Sciatic nerve (tissue), 2 donors: ENCODE data around the gene TRAF2. TPM values are rescaled to one million over a fixed set of nuclear protein-coding genes. Genes with fewer than 3 reads are reported as not detected.
A peak's percentile ranks its signal among the peaks of the same experiment; 100 is the strongest.

ENCODE experiments used
- ATAC-seq: fragments of 200-7000 bp; cut with Tn5 transposase; one replicate; pipeline ENCODE4 v1.9.1; 2020; ENCODE audit warnings: mild to moderate bottlenecking, moderate library complexity
- DNase-seq: peaks from one replicate; pipeline ENCODE4 v3.0.0-alpha.2; 2020; ENCODE audit warnings: low spot score
- intact Hi-C: fragments of 100-400 bp; cut with DNase I; formaldehyde crosslinking; loops from one replicate; pipeline ENCODE4 v1.14.2; 2022
- total RNA-seq: library from RNA; stranded (reverse); fragmentation: NEBNext Ultra II Directional; extraction: Animal tissue kit (Norgen Biotek cat#: 25700); gene quantifications from one replicate; pipeline ENCODE4 v1.2.1, GENCODE V29; 2021
- donor health status: DM: no; HTN: no; CAD: no.
- donor health status: DM: no; HTN: no; CAD: no.

TRAF2 gene
- total RNA-seq, 1 donor from 2014 or later, result 17.0 TPM

- ATAC-seq, result no peak
- intact Hi-C loops, result no loop called here
- no peak for DNase-seq
Observed at GRCh38 chr9:136952321-136952850, 66.1 kb downstream of the TRAF2 start.

- intact Hi-C loops, result no loop called here
- ATAC-seq (no peak), DNase-seq (no peak)
Observed at GRCh38 chr9:136952876-136953770, 66.8 kb downstream of the TRAF2 start.

GRCh38 chr9:136953771-136954269 is 67.5 kb downstream of the TRAF2 start:
- no peak for ATAC-seq
- intact Hi-C loops, result no loop called here
- DNase-seq, result no peak

- intact Hi-C loops, result no loop called here
- no peak for ATAC-seq
- DNase-seq, result no peak
Observed at GRCh38 chr9:136954270-136955083, 68.2 kb downstream of the TRAF2 start.

- no peak for DNase-seq
- no peak for ATAC-seq
- intact Hi-C loops, result no loop called here
Observed at GRCh38 chr9:136955202-136955942, 69.1 kb downstream of the TRAF2 start.

GRCh38 chr9:136955943-136956335 is 69.6 kb downstream of the TRAF2 start:
- ATAC-seq (no peak), DNase-seq (no peak)
- intact Hi-C loops, result no loop called here

GRCh38 chr9:136956604-136957003 is 70.3 kb downstream of the TRAF2 start:
- ATAC-seq (no peak), DNase-seq (no peak)
- intact Hi-C loops, result no loop called here

GRCh38 chr9:136957461-136957860 is 71.1 kb downstream of the TRAF2 start:
- ATAC-seq, result no peak
- intact Hi-C loops, result no loop called here
- no peak for DNase-seq

- ATAC-seq, result no peak
- intact Hi-C loops, result no loop called here
- no peak for DNase-seq
Observed at GRCh38 chr9:136957901-136958300, 71.6 kb downstream of the TRAF2 start.

GRCh38 chr9:136958473-136958872 is 72.2 kb downstream of the TRAF2 start:
- intact Hi-C loops, result no loop called here
- ATAC-seq (no peak), DNase-seq (no peak)

GRCh38 chr9:136958898-136959850 is 72.9 kb downstream of the TRAF2 start:
- DNase-seq (no peak), ATAC-seq (no peak)
- intact Hi-C loops, result no loop called here

GRCh38 chr9:136960212-136960937 is 74.1 kb downstream of the TRAF2 start:
- no peak for DNase-seq
- intact Hi-C loops, result no loop called here
- peak; percentile 1 for ATAC-seq

- intact Hi-C loops, result no loop called here
- DNase-seq (no peak), ATAC-seq (no peak)
Observed at GRCh38 chr9:136960938-136961275, 74.6 kb downstream of the TRAF2 start.

- ATAC-seq (peak; percentile 87), DNase-seq (no peak)
- intact Hi-C loops, result no loop called here
Observed at GRCh38 chr9:136961279-136962065, 75.2 kb downstream of the TRAF2 start.

GRCh38 chr9:136962163-136962562 is 75.8 kb downstream of the TRAF2 start:
- DNase-seq (no peak), ATAC-seq (no peak)
- intact Hi-C loops, result no loop called here

- intact Hi-C loops, result no loop called here
- ATAC-seq (no peak), DNase-seq (no peak)
Observed at GRCh38 chr9:136962701-136963248, 76.5 kb downstream of the TRAF2 start.
